Activated CD8-positive, alpha-beta memory T cell treated with anti-CD3 and anti-CD28 coated beads, Interleukin-2, amount 50 U/mL, for 24 hours (primary cell): ENCODE measurements around the gene HNRNPA1L2.
"Not testable (repeated sequence)": the region's sequence is repeated elsewhere in the genome, so short reads cannot be mapped to it uniquely, and the experiment has no call there.

Experiments
- DNase-seq: peaks from one replicate; pipeline ENCODE4 v3.0.0-alpha.2; 2020; ENCODE audit errors: extremely low read depth

HNRNPA1L2 gene

GRCh38 chr13:52646967-52647366, 4.7 kb downstream of the HNRNPA1L2 start:
- no peak for DNase-seq

- no peak for DNase-seq
Observed at GRCh38 chr13:52650731-52651130, 8.5 kb downstream of the HNRNPA1L2 start.

GRCh38 chr13:52651897-52652195, 9.6 kb downstream of the HNRNPA1L2 start:
- DNase-seq: no peak

GRCh38 chr13:52652196-52652979, 10.2 kb downstream of the HNRNPA1L2 start, which contains the start of gene SUGT1:
SUGT1 (plus strand) TSS chr13:52652836; CDS start chr13:52652921, 85 bp downstream.
- DNase-seq: peak; percentile 86

GRCh38 chr13:52652980-52653303, 10.7 kb downstream of the HNRNPA1L2 start:
- DNase-seq: no peak

GRCh38 chr13:52659340-52659739, 17.1 kb downstream of the HNRNPA1L2 start:
- no peak for DNase-seq

- no peak for DNase-seq
Observed at GRCh38 chr13:52664272-52664671, 22.0 kb downstream of the HNRNPA1L2 start.

GRCh38 chr13:52665325-52665724, 23.1 kb downstream of the HNRNPA1L2 start:
- DNase-seq: no peak

- DNase-seq: no peak
Observed at GRCh38 chr13:52669677-52670076, 27.4 kb downstream of the HNRNPA1L2 start.

- no peak for DNase-seq
Observed at GRCh38 chr13:52670726-52671125, 28.5 kb downstream of the HNRNPA1L2 start.

- DNase-seq: no peak
Observed at GRCh38 chr13:52673465-52673864, 31.2 kb downstream of the HNRNPA1L2 start.

GRCh38 chr13:52677823-52678222, 35.6 kb downstream of the HNRNPA1L2 start:
- DNase-seq: no peak

GRCh38 chr13:52685806-52686205, 43.6 kb downstream of the HNRNPA1L2 start:
- DNase-seq: not testable (repeated sequence)

GRCh38 chr13:52686376-52686775, 44.1 kb downstream of the HNRNPA1L2 start:
- no peak for DNase-seq
